NT2/D1 (cell line): Measurements from ENCODE around the gene TBC1D22A.

Experiments used
- DNase-seq: peaks from one replicate; pipeline ENCODE4 v3.0.0-alpha.2; 2011; ENCODE audit warnings: low read depth, low spot score
- H3K27me3 ChIP-seq: 2 replicates; pipeline ENCODE4 v1.6.0; 2011; ENCODE audit warnings: mild to moderate bottlenecking; ENCODE audit not compliant: insufficient read length, insufficient read depth
- H3K36me3 ChIP-seq: 2 replicates; pipeline ENCODE4 v1.6.1; 2011; ENCODE audit warnings: mild to moderate bottlenecking, low read length, mixed read lengths; ENCODE audit not compliant: insufficient read depth, insufficient read length
- H3K4me1 ChIP-seq: 2 replicates; pipeline ENCODE4 v1.5.1; 2011; ENCODE audit not compliant: insufficient read depth, insufficient read length
- H3K4me3 ChIP-seq: 2 replicates; pipeline ENCODE4 v1.5.1; 2011; ENCODE audit warnings: low read depth; ENCODE audit not compliant: insufficient read length
- H3K9ac ChIP-seq: 2 replicates; pipeline ENCODE4 v1.6.0; 2011; ENCODE audit warnings: low read depth; ENCODE audit not compliant: insufficient read length
- H3K9me3 ChIP-seq: 2 replicates; pipeline ENCODE4 v1.5.1; 2011; ENCODE audit warnings: mild to moderate bottlenecking, low read length; ENCODE audit not compliant: insufficient read depth
- SUZ12 ChIP-seq: IDR thresholded peaks from 2 replicates; pipeline ENCODE4 v1.6.1; 2011; ENCODE audit not compliant: insufficient read length, insufficient read depth; ENCODE audit errors: extremely low read depth
- YY1 ChIP-seq: IDR thresholded peaks from 2 replicates; pipeline ENCODE4 v1.6.1; 2011; ENCODE audit not compliant: insufficient read length, insufficient read depth
- ZNF274 ChIP-seq: IDR thresholded peaks from 2 replicates; pipeline ENCODE4 v1.6.1; 2011; ENCODE audit warnings: mild to moderate bottlenecking, low read depth, low read length

Gene TBC1D22A

DNA sequence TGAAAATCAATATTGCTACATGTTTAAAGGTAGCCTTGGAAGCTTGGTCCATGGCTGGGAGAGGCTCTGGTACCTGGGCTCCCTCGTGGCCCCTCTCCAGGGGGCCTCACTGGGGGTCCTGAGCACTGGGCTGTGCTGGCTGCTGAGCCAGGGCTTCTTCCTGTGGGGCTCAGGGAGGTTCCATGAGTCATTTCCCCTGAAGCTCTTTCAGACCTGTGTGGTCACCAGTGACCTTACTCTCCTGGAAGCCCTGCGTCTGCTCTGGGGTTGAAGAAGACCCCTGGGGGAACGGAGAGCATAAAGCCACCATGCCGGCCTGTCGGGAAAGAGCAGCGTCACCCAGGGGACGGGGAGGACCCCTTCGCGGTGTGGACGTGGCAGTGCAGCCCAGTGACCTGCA, 389.0 kb downstream of the TBC1D22A start:
- Histone ChIP-seq H3K9me3 (no peaks in the 10 kb centered on the region), H3K36me3 (no peaks in the 10 kb centered on the region), H3K27me3 (no peaks in the 10 kb centered on the region), H3K4me3 (no peak overlapping the region), H3K4me1 (peaks cover 5% of the 10 kb centered on the region), H3K9ac (no peak overlapping the region)
- DNase-seq, result no peak
- TF ChIP-seq SUZ12 (no peak), ZNF274 (no peak), YY1 (no peak)

DNA sequence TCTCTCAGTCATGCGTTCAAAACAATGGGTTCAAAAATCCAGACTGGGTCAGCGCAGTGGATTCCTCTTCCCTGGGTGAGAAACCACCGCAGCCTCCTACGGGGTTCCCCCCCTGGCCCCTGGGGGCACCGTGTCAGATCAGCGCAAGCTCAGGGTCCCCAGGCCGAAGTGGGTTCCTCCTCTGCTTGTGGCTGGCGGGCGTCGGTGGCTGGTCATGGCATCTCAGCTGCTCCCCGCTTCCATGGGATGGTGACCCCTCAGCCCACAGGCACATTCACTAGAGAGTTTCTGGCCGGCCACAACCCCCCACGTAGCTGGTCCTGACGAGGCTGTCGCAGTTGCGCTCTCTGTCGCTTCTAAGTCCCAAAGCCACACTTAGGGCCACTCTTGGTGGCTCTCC, 389.8 kb downstream of the TBC1D22A start:
- H3K36me3 ChIP-seq, result no peaks in the 10 kb centered on the region
- no peak overlapping the region for H3K4me3 ChIP-seq
- no peaks in the 10 kb centered on the region for H3K9me3 ChIP-seq
- H3K4me1 ChIP-seq, result peaks cover 5% of the 10 kb centered on the region
- no peaks in the 10 kb centered on the region for H3K27me3 ChIP-seq
- no peak for DNase-seq
- no peak overlapping the region for H3K9ac ChIP-seq
- TF ChIP-seq YY1 (no peak), ZNF274 (no peak), SUZ12 (no peak)

DNA sequence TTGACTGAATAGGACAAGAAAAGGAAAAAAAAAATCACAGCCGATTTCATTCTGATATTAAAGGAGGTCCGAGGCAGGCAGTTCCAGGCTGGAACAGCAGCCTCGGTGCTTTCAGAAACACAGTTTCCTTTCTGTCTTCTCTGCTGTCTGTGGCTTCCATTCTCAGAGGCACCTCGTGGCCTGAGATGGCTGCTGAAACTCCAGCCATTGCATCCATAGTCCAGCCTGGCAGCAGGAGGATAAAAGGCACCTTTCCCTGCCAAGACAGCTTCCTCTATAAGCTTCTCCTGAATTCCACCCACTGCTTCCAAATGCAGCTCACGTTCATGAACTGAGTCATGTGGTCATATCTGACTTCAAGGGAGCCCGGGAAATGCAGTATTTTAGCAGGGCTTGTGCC, 390.5 kb downstream of the TBC1D22A start:
- Histone ChIP-seq H3K36me3 (no peaks in the 10 kb centered on the region), H3K9ac (no peak overlapping the region), H3K27me3 (no peaks in the 10 kb centered on the region), H3K9me3 (no peaks in the 10 kb centered on the region), H3K4me3 (no peak overlapping the region), H3K4me1 (peaks cover 5% of the 10 kb centered on the region)
- TF ChIP-seq ZNF274 (no peak), YY1 (no peak), SUZ12 (no peak)
- no peak for DNase-seq

DNA sequence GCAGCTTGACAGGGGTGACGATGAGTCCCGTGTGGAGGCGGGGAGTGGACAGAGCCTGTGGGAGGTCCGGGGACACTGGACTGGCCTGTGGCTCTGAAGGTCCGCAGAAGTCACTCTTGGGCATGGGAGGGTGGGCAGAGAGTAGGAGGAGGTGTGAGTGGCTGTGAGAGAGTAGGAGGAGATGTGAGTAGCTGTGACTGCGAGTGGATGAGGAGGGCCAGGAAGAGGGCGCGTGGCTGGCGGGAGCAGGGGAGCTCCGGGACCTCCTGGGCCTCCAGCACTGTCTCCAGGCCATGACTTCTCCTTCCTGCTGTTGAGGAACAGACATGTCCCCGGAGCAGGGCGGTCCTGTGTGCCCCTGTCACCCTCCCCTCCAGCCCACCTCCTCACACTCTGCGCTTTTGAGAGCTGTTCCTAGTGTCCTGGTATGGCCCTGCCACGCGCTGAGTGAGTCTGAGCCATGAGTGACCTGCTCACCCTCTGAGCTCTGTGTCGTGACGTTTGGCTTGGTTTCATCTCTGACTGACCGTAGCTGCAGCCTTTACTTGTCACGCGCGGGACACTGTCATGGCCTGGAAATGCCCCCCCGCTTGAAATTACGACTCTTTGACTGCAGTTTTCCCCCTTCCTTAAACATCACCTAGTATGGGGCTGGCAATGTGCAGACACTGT, 391.5 kb downstream of the TBC1D22A start:
- Histone ChIP-seq H3K27me3 (no peaks in the 10 kb centered on the region), H3K4me1 (peaks cover 4% of the 10 kb centered on the region), H3K4me3 (no peak overlapping the region), H3K9ac (no peak overlapping the region), H3K36me3 (no peaks in the 10 kb centered on the region), H3K9me3 (no peaks in the 10 kb centered on the region)
- DNase-seq, result no peak
- TF ChIP-seq ZNF274, result no peak
- no peak for TF ChIP-seq SUZ12
- no peak for TF ChIP-seq YY1

DNA sequence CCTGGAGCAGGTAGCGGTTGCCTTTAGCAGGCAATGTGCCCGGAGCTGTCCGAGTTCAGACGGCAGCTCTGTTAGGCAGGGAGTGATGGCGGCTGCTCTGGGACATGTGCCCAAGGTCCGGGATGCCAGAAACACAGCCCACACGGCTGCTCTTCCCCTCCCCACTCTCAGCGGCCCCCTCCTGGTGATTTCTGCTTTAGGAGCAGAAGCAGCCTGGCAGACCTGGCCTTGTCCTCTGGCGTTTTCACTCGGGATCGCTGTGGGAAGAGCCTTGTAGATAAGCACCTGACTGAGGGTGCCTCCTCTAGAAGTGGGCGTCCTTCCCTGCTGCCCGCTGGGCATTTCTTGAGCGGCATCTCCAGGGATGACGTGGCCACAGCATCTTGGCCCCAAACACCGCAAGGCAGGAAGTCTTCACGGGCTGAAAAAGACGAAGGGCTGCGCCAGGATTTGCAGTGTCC, 392.2 kb downstream of the TBC1D22A start:
- Histone ChIP-seq H3K9me3 (no peaks in the 10 kb centered on the region), H3K27me3 (no peaks in the 10 kb centered on the region), H3K4me1 (peaks cover 3% of the 10 kb centered on the region), H3K9ac (no peak overlapping the region), H3K4me3 (no peak overlapping the region), H3K36me3 (no peaks in the 10 kb centered on the region)
- no peak for TF ChIP-seq SUZ12
- no peak for TF ChIP-seq ZNF274
- no peak for TF ChIP-seq YY1
- no peak for DNase-seq

DNA sequence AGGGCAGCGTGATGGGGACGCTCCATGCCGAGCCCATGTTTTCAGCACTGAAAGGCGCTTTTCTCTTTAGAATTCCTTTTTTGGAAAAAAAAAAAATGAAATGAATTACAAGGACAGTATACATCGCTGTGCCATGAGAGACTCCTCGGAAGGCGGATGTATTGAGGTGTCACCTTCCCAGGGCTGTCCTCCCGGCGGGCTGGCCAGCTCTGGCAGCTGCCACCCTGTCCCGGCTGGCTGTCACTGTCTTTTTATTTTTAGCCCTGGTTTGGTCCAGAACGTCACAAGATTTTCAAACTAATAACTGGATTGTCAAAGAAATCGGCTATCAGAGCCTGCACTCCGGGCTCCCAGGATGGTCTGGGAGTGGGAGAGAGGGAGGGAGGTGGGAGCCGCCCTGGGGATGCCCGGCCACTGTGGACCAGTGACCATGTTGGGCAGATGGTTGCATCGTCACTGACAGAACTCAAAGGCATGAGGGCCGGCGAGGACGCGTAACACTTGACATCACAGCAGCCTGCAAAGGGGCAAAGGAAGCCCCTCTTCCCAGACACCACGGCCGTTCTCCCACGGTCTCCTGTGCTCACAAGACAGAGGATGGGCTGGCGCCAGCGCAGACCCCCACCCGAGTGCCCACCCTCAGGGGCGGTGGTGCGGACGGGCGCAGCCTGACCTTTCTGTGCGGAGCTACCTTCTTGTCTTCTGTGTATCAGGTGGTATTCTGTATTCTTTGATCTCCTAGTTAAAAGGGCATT, 392.9 kb downstream of the TBC1D22A start:
- Histone ChIP-seq H3K27me3 (no peaks in the 10 kb centered on the region), H3K4me1 (peaks cover 3% of the 10 kb centered on the region), H3K4me3 (no peak overlapping the region), H3K9me3 (no peaks in the 10 kb centered on the region), H3K36me3 (no peaks in the 10 kb centered on the region), H3K9ac (no peak overlapping the region)
- TF ChIP-seq YY1 (no peak), ZNF274 (no peak), SUZ12 (no peak)
- no peak for DNase-seq

DNA sequence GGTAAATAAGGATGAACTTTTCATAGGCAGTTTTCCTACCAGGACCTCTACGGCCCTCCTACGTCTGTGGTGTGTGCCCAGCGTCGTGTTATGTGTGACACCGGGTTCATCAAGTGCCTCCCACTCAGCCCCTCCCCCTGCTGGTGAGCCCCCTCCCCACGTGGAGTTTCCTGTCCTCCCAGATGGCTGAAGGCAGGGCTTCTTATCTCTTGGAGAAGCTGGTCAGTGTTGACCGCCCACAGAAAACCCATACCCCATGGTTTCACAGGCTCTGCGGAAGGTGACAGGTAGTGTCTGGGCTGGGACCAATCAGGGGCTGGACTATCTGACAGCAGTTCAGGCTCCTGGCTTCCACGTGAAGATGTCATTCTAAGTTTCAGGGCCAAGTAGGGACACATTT, 393.5 kb downstream of the TBC1D22A start:
- TF ChIP-seq SUZ12 (no peak), ZNF274 (no peak)
- Histone ChIP-seq H3K9me3 (no peaks in the 10 kb centered on the region), H3K4me3 (no peak overlapping the region), H3K27me3 (no peaks in the 10 kb centered on the region), H3K36me3 (no peaks in the 10 kb centered on the region), H3K4me1 (peaks cover 3% of the 10 kb centered on the region), H3K9ac (no peak overlapping the region)
- DNase-seq, result no peak
